Measurements from ENCODE around the gene SGIP1.
"Not testable (repeated sequence)": the region's sequence is repeated elsewhere in the genome, so short reads cannot be mapped to it uniquely, and the experiment has no call there.

SGIP1 gene

DNA sequence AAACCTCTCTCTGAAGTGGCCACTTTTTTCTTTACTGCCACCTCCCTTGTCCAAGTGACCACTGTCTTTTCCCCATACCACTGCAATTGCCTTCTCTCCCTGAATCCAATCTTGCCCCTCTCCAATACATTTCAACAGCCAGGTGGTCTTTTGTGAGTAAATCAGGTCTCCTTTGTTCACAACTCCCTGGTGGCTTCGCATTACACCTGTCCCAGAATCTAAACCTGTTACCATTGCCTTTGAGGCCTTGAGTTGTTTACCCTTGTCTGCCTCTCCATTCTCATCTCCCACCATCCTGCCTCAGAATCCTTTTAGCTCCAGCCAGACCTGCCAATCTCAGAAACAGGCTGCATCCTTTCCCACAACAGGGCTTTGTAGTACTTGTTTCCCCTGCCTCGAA, 196.5 kb downstream of the SGIP1 start:
- Histone ChIP-seq H3K4me1 (ENCODE audit: low read depth, poor library complexity, severe bottlenecking) (peaks cover 47% of the 10 kb centered on the region), H3K27ac (no peak overlapping the region), H3K4me3 (IDR thresholded peaks at IDR 0.05; ENCODE audit: insufficient read depth, low read depth, low read length) (no peak overlapping the region), H3K36me3 (ENCODE audit: insufficient read depth) (no peaks in the 10 kb centered on the region), H3K4me2 (no peak overlapping the region), H4K20me1 (ENCODE audit: insufficient read depth) (no peaks in the 10 kb centered on the region), H3K9ac (no peak overlapping the region), H3K79me2 (ENCODE audit: insufficient read depth, low read depth) (no peaks in the 10 kb centered on the region), H3K27me3 (ENCODE audit: insufficient read depth, low read depth) (no peaks in the 10 kb centered on the region), H2AFZ (ENCODE audit: low read depth) (no peak overlapping the region)
- TF ChIP-seq, protein P1, sequence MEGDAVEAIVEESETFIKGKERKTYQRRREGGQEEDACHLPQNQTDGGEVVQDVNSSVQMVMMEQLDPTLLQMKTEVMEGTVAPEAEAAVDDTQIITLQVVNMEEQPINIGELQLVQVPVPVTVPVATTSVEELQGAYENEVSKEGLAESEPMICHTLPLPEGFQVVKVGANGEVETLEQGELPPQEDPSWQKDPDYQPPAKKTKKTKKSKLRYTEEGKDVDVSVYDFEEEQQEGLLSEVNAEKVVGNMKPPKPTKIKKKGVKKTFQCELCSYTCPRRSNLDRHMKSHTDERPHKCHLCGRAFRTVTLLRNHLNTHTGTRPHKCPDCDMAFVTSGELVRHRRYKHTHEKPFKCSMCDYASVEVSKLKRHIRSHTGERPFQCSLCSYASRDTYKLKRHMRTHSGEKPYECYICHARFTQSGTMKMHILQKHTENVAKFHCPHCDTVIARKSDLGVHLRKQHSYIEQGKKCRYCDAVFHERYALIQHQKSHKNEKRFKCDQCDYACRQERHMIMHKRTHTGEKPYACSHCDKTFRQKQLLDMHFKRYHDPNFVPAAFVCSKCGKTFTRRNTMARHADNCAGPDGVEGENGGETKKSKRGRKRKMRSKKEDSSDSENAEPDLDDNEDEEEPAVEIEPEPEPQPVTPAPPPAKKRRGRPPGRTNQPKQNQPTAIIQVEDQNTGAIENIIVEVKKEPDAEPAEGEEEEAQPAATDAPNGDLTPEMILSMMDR (conservative IDR thresholded peaks at IDR 0.05; ENCODE audit: low read depth, low read length): no peak

- Histone ChIP-seq H3K36me3 (ENCODE audit: insufficient read depth) (no peaks in the 10 kb centered on the region), H4K20me1 (ENCODE audit: insufficient read depth) (no peaks in the 10 kb centered on the region), H2AFZ (ENCODE audit: low read depth) (no peak overlapping the region), H3K79me2 (ENCODE audit: insufficient read depth, low read depth) (no peaks in the 10 kb centered on the region), H3K27me3 (ENCODE audit: insufficient read depth, low read depth) (no peaks in the 10 kb centered on the region), H3K27ac (peak overlapping the region; percentile 68; the same call in 1 of the 2 replicates), H3K4me2 (peak overlapping the region; percentile 90), H3K9ac (no peak overlapping the region), H3K4me3 (IDR thresholded peaks at IDR 0.05; ENCODE audit: insufficient read depth, low read depth, low read length) (no peak overlapping the region), H3K4me1 (ENCODE audit: low read depth, poor library complexity, severe bottlenecking) (peaks cover 40% of the 10 kb centered on the region)
- TF ChIP-seq, protein P1 (conservative IDR thresholded peaks at IDR 0.05; ENCODE audit: low read depth, low read length): no peak
These were observed 197.4 kb downstream of the SGIP1 start for GRCh38 chr1:66731170-66731865.

- no peaks in the 10 kb centered on the region for H3K27me3 ChIP-seq (ENCODE audit: insufficient read depth, low read depth)
- no peak overlapping the region; the same call in 1 of the 2 replicates for H3K9ac ChIP-seq
- H3K27ac ChIP-seq: peak overlapping the region; percentile 68
- no peaks in the 10 kb centered on the region for H4K20me1 ChIP-seq (ENCODE audit: insufficient read depth)
- no peak overlapping the region for H3K4me3 ChIP-seq (IDR thresholded peaks at IDR 0.05; ENCODE audit: insufficient read depth, low read depth, low read length)
- no peaks in the 10 kb centered on the region for H3K36me3 ChIP-seq (ENCODE audit: insufficient read depth)
- peak overlapping the region; percentile 90 for H3K4me2 ChIP-seq
- peak overlapping the region; percentile 34; the same call in 1 of the 2 replicates for H2AFZ ChIP-seq (ENCODE audit: low read depth)
- TF ChIP-seq, protein P1 (conservative IDR thresholded peaks at IDR 0.05; ENCODE audit: low read depth, low read length): no peak
- H3K79me2 ChIP-seq (ENCODE audit: insufficient read depth, low read depth): no peaks in the 10 kb centered on the region
- peaks cover 39% of the 10 kb centered on the region for H3K4me1 ChIP-seq (ENCODE audit: low read depth, poor library complexity, severe bottlenecking)
These were observed 198.6 kb downstream of the SGIP1 start for GRCh38 chr1:66732407-66733166.

- H3K79me2 ChIP-seq (ENCODE audit: insufficient read depth, low read depth): no peaks in the 10 kb centered on the region
- H3K9ac ChIP-seq: no peak overlapping the region; the same call in 1 of the 2 replicates
- peak overlapping the region; percentile 90 for H3K4me2 ChIP-seq
- peak overlapping the region; percentile 68 for H3K27ac ChIP-seq
- H2AFZ ChIP-seq (ENCODE audit: low read depth): peak overlapping the region; percentile 34; the same call in 1 of the 2 replicates
- H3K4me3 ChIP-seq (IDR thresholded peaks at IDR 0.05; ENCODE audit: insufficient read depth, low read depth, low read length): no peak overlapping the region
- TF ChIP-seq, protein P1 (conservative IDR thresholded peaks at IDR 0.05; ENCODE audit: low read depth, low read length): no peak; the same call in 1 of the 2 replicates
- no peaks in the 10 kb centered on the region for H4K20me1 ChIP-seq (ENCODE audit: insufficient read depth)
- no peaks in the 10 kb centered on the region for H3K36me3 ChIP-seq (ENCODE audit: insufficient read depth)
- H3K4me1 ChIP-seq (ENCODE audit: low read depth, poor library complexity, severe bottlenecking): peaks cover 41% of the 10 kb centered on the region
- H3K27me3 ChIP-seq (ENCODE audit: insufficient read depth, low read depth): no peaks in the 10 kb centered on the region
These were observed 199.5 kb downstream of the SGIP1 start for GRCh38 chr1:66733348-66734017.

DNA sequence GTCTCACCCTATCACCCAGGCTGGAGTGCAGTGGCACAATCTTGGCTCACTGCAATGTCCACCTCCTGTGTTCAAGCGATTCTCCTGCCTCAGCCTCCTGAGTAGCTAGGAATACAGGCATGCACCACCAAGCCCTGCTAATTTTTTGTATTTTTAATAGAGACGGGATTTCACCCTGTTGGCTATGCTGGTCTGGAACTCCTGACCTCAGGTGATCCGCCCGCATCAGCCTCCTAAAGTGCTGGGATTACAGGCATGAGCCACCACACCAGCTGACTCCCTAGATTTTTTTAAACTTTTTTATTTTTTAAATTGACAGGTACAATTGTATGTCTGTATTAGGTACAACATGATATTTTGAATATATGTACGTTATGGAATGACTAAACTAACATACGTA, 200.6 kb downstream of the SGIP1 start:
- H2AFZ ChIP-seq (ENCODE audit: low read depth); H3K27ac ChIP-seq; H3K4me3 ChIP-seq (IDR thresholded peaks at IDR 0.05; ENCODE audit: insufficient read depth, low read depth, low read length); H3K9ac ChIP-seq; H3K36me3 ChIP-seq (ENCODE audit: insufficient read depth); H3K27me3 ChIP-seq (ENCODE audit: insufficient read depth, low read depth); H3K79me2 ChIP-seq (ENCODE audit: insufficient read depth, low read depth); H4K20me1 ChIP-seq (ENCODE audit: insufficient read depth): not testable (repeated sequence)
- H3K4me2 ChIP-seq: peak overlapping the region; percentile 90; the same call in 1 of the 2 replicates
- peaks cover 51% of the 10 kb centered on the region for H3K4me1 ChIP-seq (ENCODE audit: low read depth, poor library complexity, severe bottlenecking)
